ENCODE results near the gene DNAI2.

DNA sequence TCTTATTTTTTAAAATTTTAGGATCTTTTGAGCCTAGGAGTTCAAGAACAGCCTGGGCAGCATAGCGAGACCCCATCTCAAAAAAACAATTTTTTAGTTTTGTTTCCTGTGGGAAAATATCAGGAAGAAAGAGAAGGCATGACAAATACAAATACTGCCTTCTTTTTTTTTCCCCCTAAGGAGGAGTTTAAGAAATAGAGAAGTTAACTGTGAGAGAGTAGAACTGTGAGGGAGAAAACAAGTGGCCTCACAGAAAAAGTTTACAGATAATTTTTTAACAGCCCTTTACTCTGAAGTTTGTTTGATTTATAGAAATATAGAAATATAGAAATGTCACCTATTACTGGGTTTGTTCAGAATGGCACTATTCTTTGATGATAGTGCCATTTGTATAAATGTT lies 39.5 kb upstream of the DNAI2 start:
- TF ChIP-seq CTCF (IDR thresholded peaks at IDR 0.05) (no peak), POLR2A (IDR thresholded peaks at IDR 0.05) (no peak)

Data from uterus (tissue), 2 donors.